ENCODE data around the gene ITGB2. TPM values are rescaled to one million over a fixed set of nuclear protein-coding genes. Genes with fewer than 3 reads are reported as not detected.

The ITGB2 gene
- total RNA-seq, 2 donors from 2014 or later = 31.5 to 70.7 TPM

DNA sequence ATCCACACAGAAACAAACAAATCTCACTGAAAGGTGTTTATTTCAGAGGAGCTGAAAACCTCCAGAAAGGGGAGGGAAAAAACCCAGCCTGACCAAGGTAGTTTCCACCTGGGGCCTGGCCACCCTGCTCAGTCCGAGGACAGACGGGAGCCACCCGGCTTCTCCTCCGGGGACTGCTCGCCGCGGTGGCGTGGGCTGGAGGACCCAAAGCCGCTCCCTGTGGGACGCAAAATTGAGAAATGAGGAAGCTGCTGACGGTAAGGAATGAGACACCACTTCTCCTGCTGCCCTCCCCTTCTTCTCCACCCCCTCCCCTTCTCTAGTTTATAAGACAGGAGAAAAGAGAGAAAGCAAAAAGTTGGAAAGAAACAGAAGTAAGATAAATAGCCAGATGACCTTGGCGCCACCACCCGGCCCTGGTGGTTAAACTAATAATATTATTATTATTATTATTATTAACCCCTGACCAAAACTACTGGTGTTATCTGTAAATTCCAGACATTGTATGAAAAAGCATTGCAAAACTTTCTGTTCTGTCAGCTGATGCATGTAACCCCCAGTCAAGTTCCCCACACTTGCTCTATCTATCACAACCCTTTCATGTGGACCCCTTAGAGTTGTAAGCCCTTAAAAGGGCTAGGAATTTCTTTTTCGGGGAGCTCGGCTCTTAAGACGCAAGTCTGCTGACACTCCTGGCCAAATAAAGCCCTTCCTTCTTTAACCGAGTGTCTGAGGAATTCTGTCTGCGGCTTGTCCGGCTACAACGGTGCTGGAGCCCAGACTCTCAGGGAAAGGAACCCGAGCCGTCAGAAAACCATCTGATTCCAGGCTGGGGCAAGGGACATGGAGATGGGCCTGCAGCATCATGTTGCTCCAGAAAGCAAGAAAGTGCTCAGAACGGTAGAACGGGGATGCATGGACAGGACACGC is 12.5 kb downstream of the ITGB2 start:
- ATAC-seq (peak; percentile 17 to 19), DNase-seq (no peak)
- intact Hi-C loops (cut with DNase I) = no loop called here

DNA sequence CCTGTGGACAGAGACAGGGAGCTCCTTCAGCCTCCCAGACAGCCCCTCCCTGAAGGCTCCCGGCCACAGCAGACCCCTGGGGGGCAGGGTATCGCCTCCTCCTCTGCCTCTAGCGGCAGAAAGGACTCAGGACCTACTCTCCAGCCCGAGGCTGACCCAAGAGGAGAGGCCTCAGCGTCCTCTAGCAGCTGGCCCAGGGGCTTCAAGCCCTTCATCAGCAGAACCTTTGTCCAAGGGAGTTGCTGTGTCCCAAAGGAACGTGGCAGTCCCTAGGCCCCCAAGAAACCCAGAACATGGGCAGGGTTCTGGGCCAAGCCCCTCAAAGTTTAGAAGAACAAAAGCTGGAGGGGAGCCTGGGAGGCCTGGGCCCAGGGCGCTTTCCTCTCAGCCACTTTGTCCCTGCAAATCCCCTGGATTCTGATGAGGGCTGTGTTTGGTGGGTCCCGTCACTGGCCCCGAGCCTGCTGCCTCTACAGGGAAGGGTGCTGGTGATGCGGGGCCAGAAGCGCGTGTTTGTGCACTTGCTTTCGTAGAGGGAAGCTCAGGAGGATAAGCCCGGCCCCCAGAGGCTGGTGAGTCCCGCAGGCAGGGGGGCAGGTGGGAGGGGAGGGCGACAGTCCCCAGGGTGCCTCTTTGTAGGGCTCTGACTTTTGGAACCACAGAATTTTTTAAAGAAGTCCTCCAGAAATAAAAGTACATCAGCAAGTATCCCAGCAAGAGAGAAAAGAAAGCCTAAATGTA is 13.3 kb downstream of the ITGB2 start:
- no peak for ATAC-seq
- no peak for DNase-seq

DNA sequence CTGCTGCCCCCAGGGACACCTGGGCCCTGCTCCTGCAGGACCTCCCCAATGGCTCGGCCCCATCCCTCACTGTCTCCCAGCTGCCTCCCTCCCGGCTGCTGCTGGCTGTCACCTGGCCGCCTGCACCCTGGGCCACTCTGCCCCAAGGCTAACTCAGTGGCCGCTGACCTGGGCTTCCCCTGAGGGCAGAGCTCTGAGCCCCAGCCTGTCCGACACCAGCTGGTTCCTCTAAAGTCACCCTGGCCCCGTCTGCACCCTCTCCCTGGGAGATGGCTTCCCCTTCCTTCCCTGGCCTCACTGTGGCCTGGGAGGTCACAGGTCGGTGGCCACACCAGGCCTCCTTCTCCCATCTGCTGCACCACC is 15.0 kb downstream of the ITGB2 start:
- peak in 1 of 2 donors; percentile 27 for ATAC-seq
- DNase-seq = no peak
- intact Hi-C loops (cut with DNase I) = no loop called here

More for the DNA sequence above, 13.3 kb downstream of the ITGB2 start:
- intact Hi-C loops (cut with DNase I) = no loop called here

DNA sequence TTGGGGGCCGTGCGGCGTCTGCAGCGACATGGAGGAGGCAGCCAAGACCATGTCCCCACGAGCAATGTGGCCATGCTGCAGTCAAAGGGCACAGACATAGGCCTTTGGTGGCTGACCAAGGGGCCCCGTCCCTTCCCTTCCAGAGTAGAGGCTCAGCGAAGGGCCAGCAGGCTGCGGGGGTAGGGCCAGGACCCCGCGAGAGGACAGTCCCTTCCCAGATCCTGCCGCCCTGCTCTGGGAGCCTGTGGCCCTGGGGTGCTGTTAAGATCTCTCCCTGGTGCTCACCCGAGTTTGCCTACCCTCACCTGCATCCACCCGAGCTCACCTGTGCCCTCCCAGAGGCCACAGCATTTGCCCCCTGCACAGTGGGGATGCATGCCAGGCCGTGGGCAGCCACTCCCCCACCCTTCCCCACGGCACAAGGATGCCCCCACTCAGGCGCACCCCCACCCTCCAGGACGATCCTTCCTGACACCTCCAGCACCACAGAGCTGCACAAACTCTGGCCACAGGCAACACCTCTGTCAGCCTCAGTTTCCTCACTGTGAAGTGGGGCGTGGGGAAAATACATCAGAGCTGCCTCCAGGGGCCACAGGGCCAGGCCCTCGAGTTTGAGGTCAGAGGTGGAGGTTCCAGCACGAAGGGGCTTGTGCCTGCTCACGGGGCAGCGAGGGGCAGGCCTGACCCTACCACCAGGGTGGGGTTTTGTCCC is 15.5 kb downstream of the ITGB2 start:
- DNase-seq = no peak
- intact Hi-C loops (cut with DNase I) = no loop called here
- ATAC-seq = no peak

DNA sequence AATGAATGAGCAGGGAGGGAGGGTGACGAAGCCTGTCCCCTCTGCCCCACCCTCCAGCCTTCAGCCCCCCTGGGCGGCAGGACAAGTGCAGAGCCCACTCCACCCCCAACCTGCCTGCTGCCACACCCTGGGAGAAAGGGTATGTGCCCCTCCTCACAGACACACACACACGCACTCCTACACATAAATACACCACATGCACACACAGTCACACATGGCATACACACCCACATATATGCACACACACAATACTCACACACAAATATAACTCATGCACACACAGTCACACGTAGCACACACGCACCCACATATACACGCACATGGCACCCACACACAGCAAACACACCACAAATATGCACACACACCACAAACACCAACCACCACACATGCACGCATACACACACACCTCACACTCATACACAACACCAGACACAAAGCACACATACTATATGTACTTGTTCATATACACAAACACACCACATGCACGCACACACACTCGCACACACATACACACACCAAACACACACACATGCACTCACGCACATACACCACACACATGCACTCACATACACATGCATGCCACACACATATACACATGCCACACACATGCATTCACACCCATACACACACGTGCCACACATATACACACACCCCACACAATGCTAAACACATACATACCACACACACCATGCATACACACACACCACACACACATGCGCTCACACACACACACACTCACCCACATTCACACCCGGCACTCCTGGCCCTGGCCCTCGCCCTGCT is 16.4 kb downstream of the ITGB2 start:
- DNase-seq = no peak

DNA sequence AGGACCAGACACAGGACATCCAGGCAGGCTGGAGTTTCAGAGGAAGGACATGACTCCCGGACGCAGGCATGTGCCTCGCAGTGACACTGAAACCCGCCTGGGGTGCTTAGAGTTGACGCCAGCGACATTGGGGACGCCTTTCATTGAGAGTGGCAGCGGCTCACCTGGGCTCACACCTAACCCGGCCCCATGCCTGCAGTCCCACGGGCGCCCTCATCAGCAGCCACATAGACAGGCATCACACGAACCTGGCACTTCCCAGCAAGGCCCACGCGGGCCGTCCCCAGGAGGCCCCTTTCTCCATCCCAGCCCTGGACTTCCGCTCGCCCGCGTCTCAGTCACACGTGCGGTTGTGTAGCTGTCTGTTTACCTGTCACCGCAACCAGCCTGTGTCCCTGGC is 17.0 kb downstream of the ITGB2 start:
- DNase-seq = peak; percentile 15
- intact Hi-C loops (cut with DNase I) = no loop called here
- ATAC-seq = no peak

More for the DNA sequence above, 16.4 kb downstream of the ITGB2 start:
- intact Hi-C loops (cut with DNase I) = no loop called here
- no peak for ATAC-seq

DNA sequence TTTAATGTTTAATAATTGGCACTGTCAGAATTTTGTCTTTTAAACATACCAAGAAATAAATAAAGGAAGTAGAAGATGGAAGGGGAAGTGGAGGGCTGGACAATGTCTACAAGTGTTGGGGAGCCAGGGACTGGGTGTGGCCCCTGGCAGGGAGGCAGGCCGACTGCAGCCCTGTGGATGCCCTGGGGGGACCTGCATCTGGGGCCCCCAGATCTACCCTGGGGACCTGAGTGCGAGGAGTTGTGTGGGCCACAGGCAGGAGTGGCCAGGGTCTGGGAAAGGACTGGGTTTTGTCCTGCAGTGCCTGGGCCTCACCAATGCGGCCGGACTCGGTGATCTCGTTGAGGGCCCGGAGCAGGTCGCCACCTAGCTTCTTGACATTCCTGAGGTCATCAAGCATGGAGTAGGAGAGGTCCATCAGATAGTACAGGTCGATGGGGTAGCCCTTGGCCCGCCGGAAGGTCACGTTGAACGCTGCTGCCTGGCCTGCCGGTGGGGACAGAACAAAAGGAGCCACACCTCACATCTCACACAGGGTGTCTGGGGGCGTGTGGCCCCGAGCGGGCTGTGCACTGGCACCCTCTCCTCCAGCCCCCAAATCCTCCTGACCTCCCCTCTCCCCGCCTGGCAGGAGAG is 17.5 kb downstream of the ITGB2 start:
- peak in 1 of 2 donors; percentile 14 for ATAC-seq
- peak; percentile 18 for DNase-seq
- intact Hi-C loops (cut with DNase I) = no loop called here

DNA sequence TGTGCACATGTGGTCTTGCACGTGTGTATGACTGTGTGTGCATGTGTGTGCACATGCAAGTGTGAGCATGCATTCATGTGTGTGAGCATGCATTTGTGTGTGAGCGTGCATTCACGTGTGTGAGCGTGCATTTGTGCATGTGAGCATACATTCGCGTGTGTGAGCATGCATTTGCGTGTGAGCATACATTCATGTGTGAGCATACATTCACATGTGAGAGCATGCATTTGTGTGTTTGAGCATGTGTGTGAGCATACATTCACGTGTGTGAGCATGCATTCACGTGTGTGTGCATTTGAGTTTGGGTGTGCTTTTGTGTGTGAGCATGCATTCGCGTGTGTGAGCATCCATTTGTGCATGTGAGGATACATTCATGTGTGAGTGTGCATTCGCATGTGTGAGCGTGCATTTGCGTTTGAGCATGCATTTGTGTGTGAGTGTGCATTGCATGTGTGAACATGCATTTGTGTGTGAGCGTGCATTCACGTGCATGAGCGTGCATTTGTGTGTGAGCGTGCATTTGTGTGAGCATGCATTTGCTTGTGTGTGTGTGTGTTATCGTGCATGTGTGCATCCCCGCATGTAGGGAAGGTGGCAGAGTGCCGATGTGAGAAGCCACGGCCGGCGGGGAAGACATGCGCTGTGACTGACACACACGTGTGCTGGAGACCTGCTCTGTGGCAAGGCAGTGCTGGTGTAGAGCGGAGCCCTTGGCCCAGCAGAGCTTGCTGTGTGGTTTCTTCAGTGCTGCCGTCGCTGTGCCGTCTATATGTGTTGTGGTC is 18.2 kb downstream of the ITGB2 start:
- peak; percentile 8 for DNase-seq
- no peak for ATAC-seq
- intact Hi-C loops (cut with DNase I) = no loop called here

DNA sequence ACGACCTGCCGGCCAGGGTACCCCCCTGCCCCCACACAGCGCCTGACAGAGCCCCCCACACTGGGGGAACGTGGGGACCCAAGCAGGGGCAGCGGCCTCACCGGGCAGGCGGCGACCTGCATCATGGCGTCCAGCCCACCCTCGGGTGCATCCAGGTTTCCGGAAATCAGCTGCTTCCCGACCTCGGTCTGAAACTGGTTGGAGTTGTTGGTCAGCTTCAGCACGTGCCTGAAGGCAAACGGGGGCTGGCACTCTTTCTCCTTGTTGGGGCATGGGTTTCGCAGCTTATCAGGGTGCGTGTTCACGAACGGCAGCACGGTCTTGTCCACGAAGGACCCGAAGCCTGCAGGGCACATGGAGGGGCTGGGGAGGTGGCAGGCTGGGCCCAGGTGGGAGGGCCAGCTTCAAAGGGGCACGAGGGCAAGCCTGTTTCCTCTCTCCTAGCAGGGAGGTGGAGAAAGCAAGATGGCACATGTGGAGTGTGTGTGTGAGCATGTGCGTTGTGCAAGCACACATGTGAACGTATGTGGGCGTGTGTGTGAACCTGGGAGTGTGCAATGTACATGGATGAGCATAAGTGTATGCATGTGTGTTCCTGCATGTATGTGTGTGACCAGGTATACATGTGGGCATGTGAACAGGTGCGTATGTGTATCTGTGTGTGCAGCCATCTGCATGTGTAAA is 19.2 kb downstream of the ITGB2 start:
- ATAC-seq = no peak
- DNase-seq = peak; percentile 18
- intact Hi-C loops (cut with DNase I) = no loop called here

DNA sequence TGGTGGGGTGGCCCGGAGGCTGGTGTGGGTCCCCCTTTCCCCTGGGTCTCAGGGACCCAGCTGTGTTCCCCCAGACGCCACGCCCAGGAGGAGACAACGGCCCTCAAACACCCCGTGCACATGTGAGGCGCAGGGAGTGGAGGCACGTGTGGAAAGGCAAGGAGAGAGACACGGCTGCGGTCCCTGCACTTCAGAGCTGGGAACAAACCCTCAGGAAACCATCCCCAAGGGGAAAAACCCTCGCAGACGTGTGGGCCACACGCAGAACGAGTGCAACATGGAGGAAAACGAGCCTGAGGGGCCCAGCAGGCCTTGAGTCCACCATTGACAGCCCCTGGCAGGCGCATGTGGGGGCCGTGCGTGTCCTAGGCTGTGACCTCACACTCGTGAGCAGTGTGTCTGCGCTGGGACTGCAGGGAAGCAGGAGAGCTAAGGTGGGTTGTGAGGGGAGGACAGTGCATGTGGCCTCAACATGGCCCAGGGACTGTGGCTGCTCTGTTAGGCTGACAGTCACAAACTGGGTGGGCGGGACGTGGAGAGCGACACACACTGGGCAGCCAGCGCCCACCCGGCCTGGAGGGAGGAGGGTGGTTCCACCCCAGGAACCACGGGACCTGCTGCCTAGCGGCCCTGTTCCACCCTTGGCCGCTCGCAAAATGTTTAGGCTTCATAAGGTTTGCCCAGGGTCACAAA is 20.0 kb downstream of the ITGB2 start:
- DNase-seq (no peak), ATAC-seq (no peak)
- intact Hi-C loops (cut with DNase I) = no loop called here

DNA sequence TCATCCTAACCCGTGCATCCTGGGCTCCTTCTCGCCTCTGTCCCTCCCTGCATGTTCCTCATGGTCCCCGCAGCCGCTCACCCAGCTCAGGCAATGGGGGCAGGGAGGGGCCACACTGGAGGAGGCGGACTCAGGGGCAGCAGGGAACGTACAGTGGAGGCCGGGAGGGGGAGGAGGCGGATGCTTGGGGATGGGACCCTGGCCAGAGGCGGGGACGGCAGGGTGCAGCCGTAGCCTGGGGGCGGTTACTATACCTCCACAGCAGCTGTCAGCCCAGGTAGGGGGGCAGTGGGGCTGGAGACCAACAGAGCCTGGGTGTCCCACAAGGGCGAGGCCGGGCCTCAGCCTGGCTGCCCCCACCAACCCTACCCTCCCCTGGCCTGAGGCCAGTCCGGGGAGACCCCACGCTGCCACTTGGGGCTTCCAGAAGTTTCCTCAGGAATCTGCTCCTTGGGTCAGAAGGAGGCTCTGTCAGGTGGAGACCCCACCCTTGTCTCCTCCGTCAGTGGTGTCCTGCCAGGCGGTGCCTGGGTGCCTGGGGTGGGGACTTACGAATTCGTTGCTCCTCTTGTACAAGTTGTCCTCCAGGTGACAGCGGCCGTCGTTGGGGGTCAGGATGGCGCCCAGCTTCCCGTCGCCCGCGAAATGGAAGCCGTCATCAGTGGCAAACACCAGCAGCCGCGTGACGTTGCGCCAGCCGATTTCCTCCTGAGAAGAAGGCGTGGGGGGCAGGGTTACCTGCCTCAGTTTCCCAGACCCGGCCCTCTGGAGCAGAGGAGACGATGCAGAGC is 20.7 kb downstream of the ITGB2 start:
- intact Hi-C loops (cut with DNase I) = no loop called here
- ATAC-seq = no peak

DNA sequence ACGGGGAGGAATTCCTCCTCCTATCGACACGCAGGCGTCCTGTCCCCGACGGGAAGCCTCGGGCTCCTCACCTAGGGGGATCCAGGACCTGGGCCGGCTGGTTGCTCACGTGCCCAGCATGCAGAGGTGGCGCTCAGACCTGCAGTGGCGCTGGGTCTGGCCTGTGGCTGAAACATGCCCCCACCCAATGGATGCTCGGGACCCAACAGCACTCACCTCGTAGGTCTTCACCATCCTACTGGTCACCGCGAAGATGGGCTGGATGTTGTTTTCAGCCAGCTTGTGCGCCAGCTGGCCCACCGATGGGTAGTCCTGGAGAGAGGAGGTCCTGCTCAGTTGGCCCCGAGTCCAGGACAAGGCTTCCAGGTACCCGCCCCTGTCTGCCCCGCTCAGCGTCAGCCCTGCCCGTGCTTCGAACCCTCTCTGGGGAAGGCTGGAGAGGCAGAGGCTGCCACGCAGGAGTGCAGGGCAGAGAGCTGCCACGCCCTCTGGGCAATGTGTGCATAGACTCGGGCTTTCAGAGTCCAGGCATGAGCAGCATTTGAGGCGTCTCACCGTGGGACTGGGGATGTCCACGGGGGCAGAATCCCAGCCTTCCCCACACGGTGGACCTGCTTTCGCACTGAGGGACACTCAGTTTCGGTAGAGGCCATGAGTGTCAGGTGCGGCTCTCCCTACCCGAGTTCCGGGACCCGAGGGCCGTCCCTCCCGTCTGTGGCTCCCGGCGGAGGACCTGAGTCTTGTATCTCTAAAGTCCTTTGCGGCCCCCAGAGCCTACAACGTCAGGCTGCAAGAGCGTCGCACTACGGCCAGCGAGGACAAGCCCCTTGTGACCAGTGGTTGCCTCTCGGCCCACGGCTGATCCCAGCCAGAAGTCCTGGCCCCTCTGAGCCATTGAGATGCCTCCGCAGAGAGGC is 21.6 kb downstream of the ITGB2 start:
- ATAC-seq = no peak
- DNase-seq = peak; percentile 16
- intact Hi-C loops (cut with DNase I) = no loop called here

More for the DNA sequence above, 20.7 kb downstream of the ITGB2 start:
- peak; percentile 13 for DNase-seq

DNA sequence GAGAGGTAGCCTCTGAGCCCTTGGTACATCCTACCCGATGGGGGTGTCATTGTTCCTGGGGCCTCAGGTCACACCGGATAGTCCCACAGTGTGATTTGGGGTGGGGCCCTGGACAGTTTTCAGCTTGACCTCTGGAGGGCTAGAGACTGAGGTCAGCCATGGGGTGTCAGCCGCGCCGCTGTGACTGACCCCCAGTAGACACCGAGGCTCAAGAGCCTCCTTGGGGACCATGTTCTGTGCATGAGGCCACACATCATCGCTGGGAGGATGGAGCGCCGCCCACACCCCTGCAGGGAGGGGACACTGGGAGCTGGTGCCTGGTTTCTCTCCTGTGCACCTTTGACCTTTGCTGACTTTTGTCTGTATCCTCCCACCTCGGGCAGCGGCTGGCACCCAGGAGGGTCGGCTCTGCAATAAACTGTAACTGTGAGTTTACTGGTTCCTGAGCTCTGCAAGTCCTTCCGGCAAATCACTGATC is 22.6 kb downstream of the ITGB2 start:
- no peak for DNase-seq
- no peak for ATAC-seq
- intact Hi-C loops (cut with DNase I) = no loop called here

DNA sequence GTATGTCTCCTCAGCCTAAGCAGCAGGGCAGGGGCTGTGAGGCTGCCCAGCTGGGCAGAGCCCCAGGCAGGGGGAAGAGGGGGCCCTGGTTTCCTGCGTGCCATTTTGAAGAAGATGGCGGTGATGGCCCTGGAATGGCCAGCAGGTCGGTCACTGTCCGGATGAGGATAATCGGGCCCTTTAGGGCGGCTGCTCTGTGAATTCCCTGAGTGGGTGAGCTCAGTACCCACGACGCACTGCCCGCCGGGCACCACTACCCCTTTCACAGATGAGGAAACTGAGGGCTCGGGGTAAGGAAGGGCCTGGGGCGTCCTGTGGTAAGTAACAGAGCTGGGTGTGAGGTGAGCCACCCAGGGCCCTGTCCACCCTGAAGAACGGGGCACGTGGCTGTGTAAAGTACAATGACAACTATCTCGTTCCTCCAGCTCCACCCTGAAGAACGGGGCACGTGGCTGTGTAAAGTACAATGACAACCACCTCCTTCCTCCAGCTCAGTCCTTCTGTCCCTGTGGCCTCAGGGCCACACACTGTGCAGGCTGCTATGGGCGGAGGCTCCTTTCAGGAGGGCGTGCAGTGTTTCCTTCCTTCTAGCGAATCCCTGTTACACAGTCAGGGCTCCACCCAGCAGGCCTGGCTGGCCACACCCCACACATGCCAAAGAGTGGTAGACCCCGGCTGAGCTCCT is 23.2 kb downstream of the ITGB2 start:
- ATAC-seq = peak in 1 of 2 donors; percentile 18
- intact Hi-C loops (cut with DNase I) = no loop called here

More for the DNA sequence above, 23.2 kb downstream of the ITGB2 start:
- DNase-seq = no peak
